Bronchial epithelial cell (primary cell): ENCODE measurements around the gene CTDP1. TPM values are rescaled to one million over a fixed set of nuclear protein-coding genes. Genes with fewer than 3 reads are reported as not detected.

Experiments
- DNase-seq: peaks from one replicate; pipeline ENCODE4 v3.0.0-alpha.2; 2010; ENCODE audit warnings: low read depth
- FAIRE-seq: peaks from 2 replicates; lab custom pipeline; 2011; peaks lifted over from hg19 to GRCh38; lab: Jason Lieb, UNC
- H3K27me3 ChIP-seq: 2 replicates; pipeline ENCODE4 v1.5.1; 2011; ENCODE audit warnings: low read length; ENCODE audit not compliant: control insufficient read depth, insufficient read depth
- H3K36me3 ChIP-seq: 2 replicates; pipeline ENCODE4 v1.5.1; 2011; ENCODE audit warnings: low read length; ENCODE audit not compliant: control insufficient read depth, insufficient read depth
- H3K4me3 ChIP-seq: 2 replicates; pipeline ENCODE4 v1.5.1; 2011; ENCODE audit warnings: mild to moderate bottlenecking, low read depth, low read length, control low read depth
- total RNA-seq: library from RNA; depleted of rRNA; stranded (reverse); fragments of >200 nt; gene quantifications from 2 replicates; pipeline ENCODE4 v1.2.1, GENCODE V29; 2014
- TF ChIP-seq, protein P1 (sequence below): IDR thresholded peaks from 2 replicates; pipeline ENCODE4 v1.5.1; 2011; ENCODE audit warnings: mild to moderate bottlenecking, moderate library complexity, low read length, control low read depth, inconsistent platforms; ENCODE audit not compliant: insufficient read depth, severe bottlenecking

CTDP1 gene
- total RNA-seq, 1 donor from 2014 or later = 27.1 TPM

DNA sequence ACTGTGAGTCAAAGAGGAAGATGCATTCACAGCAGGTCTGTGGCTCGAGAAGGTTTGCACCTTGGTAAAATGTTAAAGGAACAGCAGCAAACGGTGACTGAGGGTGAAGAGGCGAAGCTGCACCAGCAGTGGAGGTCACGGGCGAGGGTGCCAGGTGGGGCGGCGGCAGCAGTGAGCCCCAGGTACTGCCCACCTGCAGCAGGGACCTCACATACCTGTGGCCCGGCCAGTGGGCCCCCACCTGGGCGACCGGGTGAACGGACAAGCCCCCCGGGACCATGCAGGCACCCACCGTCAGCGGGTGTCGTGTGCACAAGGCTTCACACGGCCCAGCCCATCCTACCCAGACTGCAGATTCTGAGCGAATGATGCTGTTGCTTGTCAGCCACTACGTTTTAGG is 94.5 kb downstream of the CTDP1 start:
- no peak for DNase-seq

DNA sequence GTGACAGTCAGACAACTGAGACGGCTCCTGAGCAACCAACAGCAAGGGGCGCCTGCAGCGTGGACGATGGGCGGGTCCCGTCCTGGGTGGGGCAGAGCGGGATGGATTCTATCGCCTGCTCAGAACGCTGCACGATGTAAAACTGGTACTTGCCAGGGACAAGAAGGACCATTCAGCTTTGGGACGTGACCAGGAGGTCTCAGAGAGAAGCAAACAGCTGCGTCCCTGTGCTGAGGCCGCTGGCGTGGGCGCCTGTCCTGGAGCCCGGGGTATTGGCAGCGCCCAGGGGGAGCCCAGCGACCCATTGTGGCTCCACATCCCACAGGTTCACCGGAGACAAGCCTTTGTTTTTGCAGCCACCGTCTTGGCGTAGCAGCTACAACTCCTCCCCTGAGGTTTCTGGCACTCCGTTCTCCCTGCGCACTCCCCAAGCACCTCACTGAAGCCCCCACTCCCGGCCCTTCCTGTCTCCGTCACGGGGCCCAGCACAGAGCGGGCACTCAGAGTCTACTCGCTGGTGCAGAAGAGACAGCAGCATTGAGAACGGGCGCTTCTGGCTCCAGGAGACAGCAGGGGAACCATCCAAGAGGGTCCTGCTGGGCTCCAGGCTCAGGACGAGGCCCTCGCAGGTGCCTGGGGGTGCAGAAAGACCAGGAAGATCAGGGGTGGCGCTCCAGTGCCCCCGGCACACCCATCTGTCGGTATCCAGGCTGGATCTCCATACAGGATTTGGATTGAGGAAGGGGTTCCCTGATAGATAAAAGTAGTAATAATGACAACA is 96.0 kb downstream of the CTDP1 start:
- Histone ChIP-seq H3K27me3 (no peaks in the 10 kb centered on the region), H3K36me3 (no peaks in the 10 kb centered on the region), H3K4me3 (no peak overlapping the region)
- DNase-seq = no peak
- TF ChIP-seq, protein P1, sequence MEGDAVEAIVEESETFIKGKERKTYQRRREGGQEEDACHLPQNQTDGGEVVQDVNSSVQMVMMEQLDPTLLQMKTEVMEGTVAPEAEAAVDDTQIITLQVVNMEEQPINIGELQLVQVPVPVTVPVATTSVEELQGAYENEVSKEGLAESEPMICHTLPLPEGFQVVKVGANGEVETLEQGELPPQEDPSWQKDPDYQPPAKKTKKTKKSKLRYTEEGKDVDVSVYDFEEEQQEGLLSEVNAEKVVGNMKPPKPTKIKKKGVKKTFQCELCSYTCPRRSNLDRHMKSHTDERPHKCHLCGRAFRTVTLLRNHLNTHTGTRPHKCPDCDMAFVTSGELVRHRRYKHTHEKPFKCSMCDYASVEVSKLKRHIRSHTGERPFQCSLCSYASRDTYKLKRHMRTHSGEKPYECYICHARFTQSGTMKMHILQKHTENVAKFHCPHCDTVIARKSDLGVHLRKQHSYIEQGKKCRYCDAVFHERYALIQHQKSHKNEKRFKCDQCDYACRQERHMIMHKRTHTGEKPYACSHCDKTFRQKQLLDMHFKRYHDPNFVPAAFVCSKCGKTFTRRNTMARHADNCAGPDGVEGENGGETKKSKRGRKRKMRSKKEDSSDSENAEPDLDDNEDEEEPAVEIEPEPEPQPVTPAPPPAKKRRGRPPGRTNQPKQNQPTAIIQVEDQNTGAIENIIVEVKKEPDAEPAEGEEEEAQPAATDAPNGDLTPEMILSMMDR = no peak
- no peak for FAIRE-seq

More for the DNA sequence above, 94.5 kb downstream of the CTDP1 start:
- Histone ChIP-seq H3K27me3 (no peaks in the 10 kb centered on the region), H3K36me3 (no peaks in the 10 kb centered on the region), H3K4me3 (no peak overlapping the region)
- TF ChIP-seq, protein P1 = no peak
- no peak for FAIRE-seq

DNA sequence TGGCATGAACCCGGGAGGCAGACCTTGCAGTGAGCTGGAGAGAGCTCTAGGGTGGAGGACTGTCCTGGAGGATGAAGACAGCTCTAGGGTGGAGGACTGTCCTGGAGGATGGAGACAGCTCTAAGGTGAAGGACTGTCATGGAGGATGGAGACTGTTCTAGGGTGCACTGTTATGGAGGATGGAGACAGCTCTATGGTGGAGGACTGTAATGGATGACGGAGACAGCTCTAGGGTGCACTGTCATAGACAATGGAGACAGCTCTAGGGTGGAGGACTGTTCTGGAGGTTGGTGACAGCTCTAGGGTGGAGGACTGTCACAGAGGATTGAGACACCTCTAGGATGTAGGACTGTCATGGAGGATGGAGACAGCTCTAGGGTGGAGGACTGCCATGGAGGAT is 97.1 kb downstream of the CTDP1 start:
- TF ChIP-seq, protein P1 = no peak
- DNase-seq (no peak), FAIRE-seq (no peak)
- Histone ChIP-seq H3K4me3 (no peak overlapping the region), H3K27me3 (no peaks in the 10 kb centered on the region), H3K36me3 (no peaks in the 10 kb centered on the region)

DNA sequence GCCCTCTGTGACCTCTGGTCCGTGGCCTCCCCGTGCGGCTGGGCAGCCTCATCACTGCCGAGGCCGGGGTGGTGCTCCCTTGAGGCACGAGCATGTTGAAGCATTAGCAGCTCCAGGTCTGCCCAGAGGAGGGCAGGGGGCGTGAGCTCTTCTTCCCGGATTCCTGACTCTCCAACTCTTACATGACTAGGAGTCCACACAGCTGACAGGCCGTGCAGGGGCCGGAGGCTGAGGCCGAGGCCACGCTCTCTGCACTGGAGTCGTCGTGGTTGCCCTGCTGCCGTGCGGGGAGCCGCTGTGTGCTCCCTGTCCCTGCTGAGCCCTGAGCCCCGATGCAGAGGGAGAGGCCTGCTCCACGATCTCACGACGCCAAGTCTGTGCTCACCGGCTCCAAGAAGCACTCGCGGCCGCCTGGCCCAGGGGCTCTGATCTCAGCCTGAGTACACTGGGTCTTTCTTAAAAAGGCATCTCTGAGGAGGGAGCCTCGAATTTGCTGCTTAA is 98.7 kb downstream of the CTDP1 start:
- no peak for FAIRE-seq
- no peaks in the 10 kb centered on the region for H3K27me3 ChIP-seq

DNA sequence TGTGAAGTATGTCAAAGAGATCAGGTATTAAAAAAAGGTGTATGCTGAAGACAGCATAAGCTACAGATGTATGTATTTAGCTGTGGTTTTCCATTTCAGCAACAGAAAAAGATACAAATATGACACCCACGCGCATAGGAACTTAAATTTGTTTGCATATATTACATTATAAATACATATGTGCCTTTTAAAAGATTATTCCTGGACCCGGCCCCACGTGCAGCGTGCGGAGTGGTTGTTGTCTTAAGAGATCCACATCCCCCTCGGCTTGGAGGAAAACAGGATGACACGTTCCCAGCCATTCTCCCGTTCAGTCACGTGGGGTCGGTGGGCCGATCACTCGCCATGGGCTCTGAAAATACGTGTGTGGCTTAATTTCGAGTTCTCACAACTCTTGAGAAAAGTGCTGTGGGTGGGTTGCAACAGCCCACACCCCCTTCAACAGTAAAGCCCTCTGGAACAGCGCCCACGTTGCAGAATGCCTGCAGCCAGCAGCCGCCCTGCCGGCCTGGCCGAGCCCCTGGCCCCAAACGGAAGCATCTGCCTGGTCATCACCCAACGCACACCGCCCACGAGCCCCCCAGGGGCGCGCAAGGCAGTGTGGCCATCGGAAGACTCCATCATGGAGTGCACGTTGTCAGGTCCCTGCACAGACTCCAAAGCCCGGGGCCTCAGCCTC is 99.6 kb downstream of the CTDP1 start:
- H3K27me3 ChIP-seq = no peaks in the 10 kb centered on the region
- TF ChIP-seq, protein P1 = no peak
- no peaks in the 10 kb centered on the region for H3K36me3 ChIP-seq
- FAIRE-seq (no peak), DNase-seq (no peak)
- no peak overlapping the region for H3K4me3 ChIP-seq

More for the DNA sequence above, 98.7 kb downstream of the CTDP1 start:
- DNase-seq = no peak
- H3K4me3 ChIP-seq = no peak overlapping the region
- TF ChIP-seq, protein P1 = no peak
- H3K36me3 ChIP-seq = no peaks in the 10 kb centered on the region
